Kasumi-1 (cell line): Measurements from ENCODE around the gene YIPF5.

Experiments
- DNase-seq, 2 experiments: peaks; one replicate each; lab custom pipeline; 2025; lab: John Stamatoyannopoulos, UW

YIPF5 gene

DNA sequence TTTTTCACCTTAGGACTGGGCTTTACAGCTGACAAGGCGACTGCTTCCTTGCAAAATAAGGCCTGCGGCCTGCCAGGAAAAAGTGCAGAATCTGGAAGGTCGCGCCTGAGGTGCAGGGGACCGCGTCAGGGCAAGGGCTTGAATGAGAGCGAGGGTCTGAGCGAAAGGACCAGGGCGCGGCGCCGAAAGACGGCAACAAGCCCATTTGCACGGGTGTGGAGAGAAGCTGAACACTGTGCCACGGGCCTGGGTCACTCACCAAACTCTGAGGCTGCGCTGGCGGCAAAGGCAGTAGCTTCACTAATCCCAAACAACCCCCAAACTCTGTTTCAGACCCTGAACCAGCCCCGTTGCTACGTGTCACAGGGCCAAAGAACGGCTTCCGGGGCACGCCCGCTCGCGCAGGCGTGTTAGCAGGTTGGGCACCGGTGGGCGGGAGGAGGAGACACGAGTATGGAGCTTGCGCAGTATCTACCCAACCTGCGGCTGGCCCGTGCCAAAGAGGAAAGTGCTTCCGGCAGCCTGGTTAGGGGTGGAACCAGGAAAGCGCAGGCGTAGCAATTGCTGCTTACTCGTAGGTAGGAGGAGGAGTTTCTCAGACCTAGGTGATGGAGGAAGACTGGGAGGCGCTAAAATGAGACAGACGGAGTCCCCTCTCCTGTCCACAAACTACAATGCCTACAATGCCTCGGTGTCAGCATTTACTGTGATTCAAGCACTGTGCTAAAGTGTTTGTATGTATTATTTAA is at the start of gene YIPF5, which contains the start of gene KCTD16:
TSS of gene YIPF5 (minus strand) at position 384 of the 749 bp plus-strand sequence. CDS start 704 bp downstream, outside the sequence.
TSS of gene KCTD16 (plus strand) at position 598 of the 749 bp plus-strand sequence.
- peak; percentile 96 for DNase-seq

- DNase-seq = no peak
Observed at GRCh38 chr5:144219869-144220268, 49.4 kb upstream of the YIPF5 start.

DNA sequence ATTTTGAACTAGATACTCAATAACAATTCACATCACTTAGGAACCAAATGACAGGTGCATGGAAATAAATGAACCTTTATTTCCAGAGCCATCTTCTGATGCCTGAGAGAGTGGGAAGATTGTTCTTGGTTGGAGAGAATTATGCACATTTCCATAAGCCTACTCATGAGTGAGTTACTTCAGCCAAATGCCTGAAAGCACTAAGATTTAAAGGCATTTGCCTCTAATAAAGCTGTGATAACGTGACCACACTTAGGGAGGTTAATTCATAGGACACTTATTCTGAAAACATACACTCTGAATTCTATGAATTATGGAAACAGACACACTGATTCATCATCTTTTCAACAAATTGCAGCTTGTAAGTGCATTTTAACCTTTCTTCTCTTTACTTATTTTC is 40.2 kb upstream of the YIPF5 start:
- DNase-seq = no peak

DNA sequence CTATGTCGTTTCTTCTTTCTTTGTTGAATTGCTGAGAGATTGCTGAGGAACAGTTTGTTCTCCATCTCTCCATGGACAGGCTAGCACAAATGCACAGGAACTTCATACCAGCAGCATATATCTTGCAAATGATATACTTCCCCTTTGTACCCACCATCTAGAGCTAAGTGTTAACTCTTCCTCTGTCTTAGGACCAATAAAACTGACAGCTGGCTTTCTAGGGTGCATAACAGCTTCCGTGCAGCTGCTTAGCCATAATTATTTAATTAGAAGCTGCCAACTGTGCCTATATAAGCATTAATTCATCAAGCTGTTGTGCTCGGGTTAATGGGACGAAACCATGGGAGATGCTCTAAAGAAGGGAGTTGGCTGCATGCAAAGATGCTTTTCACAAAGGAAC is 38.9 kb upstream of the YIPF5 start:
- peak; percentile 10 to 24 for DNase-seq

- DNase-seq = no peak
Observed at GRCh38 chr5:144207875-144208444, 37.5 kb upstream of the YIPF5 start.

GRCh38 chr5:144206141-144206540 is 35.7 kb upstream of the YIPF5 start:
- DNase-seq = no peak

GRCh38 chr5:144205141-144205551 is 34.7 kb upstream of the YIPF5 start:
- no peak for DNase-seq

GRCh38 chr5:144203750-144204596 is 33.5 kb upstream of the YIPF5 start:
- DNase-seq = peak; percentile 48 to 68

DNA sequence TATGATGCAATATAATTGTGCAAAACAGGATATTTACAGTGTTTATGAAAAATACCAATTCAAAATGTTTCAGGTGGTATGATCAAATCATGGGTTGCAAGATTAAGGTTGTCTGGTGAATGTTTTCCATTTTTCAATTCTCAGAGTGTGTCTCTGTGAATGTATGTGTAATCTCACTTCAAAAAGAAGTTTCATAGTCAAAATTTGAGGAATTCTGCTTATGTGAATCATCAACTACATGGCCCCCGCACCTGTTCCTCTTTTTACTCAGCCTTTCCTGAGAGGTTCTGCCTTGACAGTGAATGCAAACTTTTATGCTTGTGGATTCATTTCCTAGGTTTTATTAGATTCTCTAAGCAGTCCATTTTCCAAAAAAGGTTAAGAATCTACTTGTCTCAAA is 32.3 kb upstream of the YIPF5 start:
- DNase-seq = peak in 1 of 2 experiments; percentile 19

DNA sequence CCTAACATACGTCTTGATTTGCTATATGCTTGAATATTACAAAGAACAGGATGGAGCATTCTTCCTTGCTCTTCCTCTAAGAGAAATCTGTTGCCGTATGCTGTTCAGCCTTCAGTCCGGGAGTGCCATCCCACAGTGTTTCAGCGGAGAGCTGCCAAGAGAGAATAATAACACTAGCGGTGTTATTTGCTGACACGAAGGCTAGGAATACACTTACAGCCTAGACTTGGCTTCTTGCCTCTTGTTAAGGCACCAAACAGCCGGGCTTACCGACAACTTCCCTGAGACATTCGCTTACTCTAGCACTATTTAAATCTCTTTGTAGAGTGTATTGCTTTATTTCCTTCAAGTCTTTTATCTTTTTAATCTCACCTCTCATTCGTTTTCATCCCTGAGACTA is 31.6 kb upstream of the YIPF5 start:
- no peak for DNase-seq

GRCh38 chr5:144201588-144201987 is 31.1 kb upstream of the YIPF5 start:
- DNase-seq = no peak

DNA sequence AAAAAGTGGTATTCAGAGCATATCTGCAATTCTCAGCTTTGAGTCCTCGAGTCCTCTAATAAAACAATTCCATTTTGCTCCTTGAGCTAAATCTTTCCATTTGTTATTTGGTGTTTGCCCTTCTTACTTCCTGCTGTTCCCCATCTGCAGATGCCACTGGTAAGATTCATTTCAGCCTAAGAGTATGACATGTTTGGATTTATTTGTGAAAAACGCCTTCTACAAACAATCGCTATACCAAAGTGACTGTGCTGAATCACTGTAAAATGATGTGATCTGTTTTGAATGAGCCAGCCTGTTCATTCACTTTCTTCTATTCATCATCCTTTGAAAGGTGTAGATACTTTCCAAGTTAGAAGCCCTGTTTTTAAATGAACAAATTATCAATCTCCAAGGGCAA is 27.9 kb upstream of the YIPF5 start:
- DNase-seq = no peak

GRCh38 chr5:144196612-144197011 is 26.2 kb upstream of the YIPF5 start:
- DNase-seq = no peak

- DNase-seq = no peak
Observed at GRCh38 chr5:144195448-144195847, 25.0 kb upstream of the YIPF5 start.

DNA sequence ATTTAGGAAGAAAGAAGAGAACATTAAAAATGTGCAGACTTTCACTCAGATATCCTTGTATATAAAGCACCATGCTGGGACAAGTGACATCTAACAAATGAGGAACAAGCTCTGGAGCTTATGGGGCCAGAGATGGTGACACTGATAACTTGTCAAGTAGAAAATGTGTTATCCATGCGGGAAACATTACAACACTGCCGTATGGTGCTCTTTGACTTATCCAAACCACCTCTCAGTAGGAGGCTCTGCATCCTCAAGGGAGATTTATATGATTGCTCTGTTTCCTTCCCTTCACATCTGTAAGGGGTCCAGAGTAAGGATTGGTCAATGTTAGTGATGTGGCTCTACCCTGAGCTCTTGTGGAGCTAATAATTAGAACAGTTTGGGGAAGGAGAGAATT is 23.7 kb upstream of the YIPF5 start:
- no peak for DNase-seq

DNA sequence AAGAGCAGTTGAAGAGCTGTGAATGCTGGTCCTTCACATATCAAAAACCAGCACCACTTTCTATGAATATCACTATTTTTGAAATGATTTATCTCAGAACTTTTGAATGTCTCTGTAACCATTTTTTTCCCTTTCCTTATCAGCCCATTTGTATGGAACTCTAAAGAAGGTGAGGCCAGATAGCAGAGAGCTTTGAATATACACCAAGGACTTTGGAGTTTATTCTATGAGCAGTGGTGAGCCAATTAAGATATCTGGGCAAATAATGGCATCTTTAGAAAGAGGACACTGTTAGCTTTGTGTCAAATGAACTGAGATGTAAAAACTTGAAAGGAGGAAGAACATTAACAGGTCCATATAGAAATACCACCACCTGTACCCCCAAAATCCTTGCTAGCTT is 22.2 kb upstream of the YIPF5 start:
- no peak for DNase-seq

DNA sequence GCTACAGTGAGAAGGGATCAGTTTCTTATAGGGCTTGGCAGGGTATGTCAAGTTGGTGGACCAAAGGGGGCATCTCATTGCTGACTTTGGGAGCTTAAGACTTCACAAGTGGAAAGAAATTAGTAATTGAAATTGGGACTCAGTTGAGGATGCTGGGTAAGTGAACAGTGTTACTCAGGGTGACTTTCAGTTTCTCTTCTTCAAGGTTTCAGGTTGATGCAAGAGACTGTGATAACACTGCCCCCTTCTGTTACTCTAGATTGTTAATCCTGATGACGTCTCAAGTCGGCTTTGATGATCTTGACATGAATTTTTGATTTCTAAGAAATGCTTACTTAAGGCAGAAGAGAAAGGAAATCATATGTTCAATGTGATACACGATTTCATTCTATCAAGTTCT is 21.5 kb upstream of the YIPF5 start:
- DNase-seq = peak; percentile 91 to 95

DNA sequence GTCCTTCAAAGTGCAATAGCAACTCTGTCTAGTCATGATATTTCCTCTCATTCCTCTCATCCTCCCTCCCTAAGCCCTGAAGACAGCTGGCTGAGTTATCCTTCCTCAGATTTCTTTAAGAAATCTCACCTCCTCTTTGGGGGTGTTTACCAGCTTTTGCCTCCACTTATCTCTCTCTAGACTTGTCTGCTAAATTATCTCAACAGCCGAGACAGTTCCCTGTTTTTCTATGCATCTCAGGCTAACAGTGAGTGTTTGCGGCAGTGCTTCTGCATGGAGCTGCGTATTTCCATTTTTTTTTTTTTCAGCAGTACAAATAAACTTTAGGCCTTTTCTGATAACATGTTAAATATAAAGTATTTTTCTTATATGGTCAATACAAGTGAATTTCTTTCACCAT is 21.1 kb upstream of the YIPF5 start:
- DNase-seq = no peak

DNA sequence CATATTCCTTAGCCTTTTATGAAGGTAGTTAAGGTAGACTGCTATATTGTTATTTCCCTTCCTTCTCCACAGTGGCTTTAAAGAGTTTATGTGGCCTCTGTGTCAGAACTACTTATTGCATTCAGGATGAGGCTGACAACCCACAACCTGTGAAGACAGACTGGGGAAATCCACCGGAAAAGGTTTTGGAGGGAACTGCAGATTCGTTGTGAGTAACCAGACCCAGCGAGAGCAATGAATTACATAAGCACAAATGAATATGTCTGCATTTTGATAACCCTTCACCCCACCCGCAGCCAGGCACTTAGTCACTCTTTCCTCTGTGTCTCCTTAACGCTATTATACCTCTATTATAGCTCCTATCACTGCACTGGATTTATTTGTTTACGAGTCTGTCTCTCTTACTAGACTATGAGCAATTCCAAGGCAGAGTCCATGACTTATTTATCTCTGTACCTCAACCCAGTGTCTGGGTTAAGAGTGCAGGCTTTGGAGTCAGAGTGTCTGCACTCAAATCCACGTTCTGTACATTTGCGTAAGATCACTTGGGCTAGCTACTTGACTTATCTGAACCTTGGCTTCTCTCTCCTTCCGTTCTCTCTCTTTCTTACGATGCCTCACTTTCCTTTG is 19.5 kb upstream of the YIPF5 start:
- peak; percentile 83 to 89 for DNase-seq

GRCh38 chr5:144187699-144188294 is 17.3 kb upstream of the YIPF5 start:
- DNase-seq = peak; percentile 73 to 78

- DNase-seq = peak; percentile 59 to 63
Observed at GRCh38 chr5:144183254-144183889, 12.9 kb upstream of the YIPF5 start.
